ENCODE measurements around the gene SMARCD1.

GRCh38 chr12:50069539-50069938, 15.6 kb upstream of the SMARCD1 start:
- TF ChIP-seq PAX5 (IDR thresholded peaks at IDR 0.05; ENCODE audit: insufficient read depth, low read length, severe bottlenecking) (no peak), SPI1 (IDR thresholded peaks at IDR 0.05; ENCODE audit: low read depth, low read length) (no peak), POLR2A (IDR thresholded peaks at IDR 0.05; ENCODE audit: low read depth, low read length) (no peak), POLR2AphosphoS5 (IDR thresholded peaks at IDR 0.05; ENCODE audit: low read depth, low read length) (no peak), TAF1 (IDR thresholded peaks at IDR 0.05; ENCODE audit: low read depth, low read length) (no peak)
